Heart right ventricle (tissue), 16 donors: Measurements from ENCODE around the gene POLR2L. TPM values are rescaled to one million over a fixed set of nuclear protein-coding genes. Genes with fewer than 3 reads are reported as not detected.

Source experiments
- ATAC-seq, 8 donors: fragments of 200-7000 bp; cut with Tn5 transposase; one replicate each; pipeline ENCODE4 v1.9.1; 2020; ENCODE audit warnings: mild to moderate bottlenecking in 8 of 8, moderate library complexity in 8 of 8, moderate number of reproducible peaks in 1 of 8
- DNase-seq, 2 donors: peaks; one replicate each; pipeline ENCODE4 v3.0.0-alpha.2; 2020
- H3K27ac ChIP-seq, 10 donors: fragments of 200-600 bp; sonication (generic) in 2 of 10; one replicate each; pipeline versions ENCODE4 v1.5.0 to v1.8.0; 2020 to 2022; ENCODE audit warnings: mild to moderate bottlenecking in 3 of 10
- H3K27me3 ChIP-seq, 7 donors: fragments of 200-600 bp; one replicate each; pipeline ENCODE4 v1.8.0; 2021 to 2022; ENCODE audit warnings: mild to moderate bottlenecking in 2 of 7
- H3K36me3 ChIP-seq, 9 donors: fragments of 200-600 bp; sonication (generic) in 1 of 9; one replicate each; pipeline versions ENCODE4 v1.5.0 to v1.8.0; 2020 to 2022; ENCODE audit warnings: mild to moderate bottlenecking in 2 of 9
- H3K4me1 ChIP-seq, 9 donors: fragments of 200-600 bp; sonication (generic) in 1 of 9; one replicate each; pipeline versions ENCODE4 v1.5.0 to v1.8.0; 2020 to 2022; ENCODE audit warnings: mild to moderate bottlenecking in 4 of 9
- H3K4me3 ChIP-seq, 10 donors: fragments of 200-600 bp; sonication (generic) in 2 of 10; one replicate each; pipeline versions ENCODE4 v1.5.0 to v1.8.0; 2020 to 2022; ENCODE audit warnings: mild to moderate bottlenecking in 7 of 10, moderate library complexity in 2 of 10
- H3K9me3 ChIP-seq, 11 donors: fragments of 200-600 bp in 10 of 11; sonication (generic) in 2 of 11; one replicate each; pipeline versions ENCODE4 v1.5.0 to v1.8.0; 2013 to 2022; ENCODE audit warnings: mild to moderate bottlenecking in 2 of 11, control low read depth in 1 of 11, moderate library complexity in 1 of 11
- CTCF ChIP-seq, 9 donors: fragments of 200-600 bp; sonication (generic) in 2 of 9; IDR thresholded peaks; one replicate each; pipeline versions ENCODE4 v1.5.0 to v1.8.0; 2021 to 2022; ENCODE audit warnings: antibody characterized with exemption in 9 of 9, mild to moderate bottlenecking in 5 of 9, moderate library complexity in 1 of 9
- WGBS, 2 donors: extraction: QIAGEN DNeasy Blood & Tissue Kit; methylation state at CpG; one replicate each; pipeline ENCODE4 v1.1.7; 2013; ENCODE audit warnings: inconsistent platforms in 1 of 2; 5-methylcytosine and 5-hydroxymethylcytosine counted together
- intact Hi-C, 10 donors: fragments of 100-400 bp; cut with DNase I; formaldehyde crosslinking; loops; one replicate each; pipeline versions ENCODE4 v1.11.1 to v1.14.2; 2022
- polyA plus RNA-seq, 2 donors: library from polyadenylated mRNA; stranded (reverse); fragments of 200-250 nt; gene quantifications; one replicate each; pipeline ENCODE4 v1.2.3, GENCODE V29; 2013
- total RNA-seq, 10 donors: library from RNA; stranded (reverse); fragmentation: NEBNext Ultra II Directional in 3 of 10; extraction: Animal tissue kit (Norgen Biotek cat#: 25700) in 3 of 10; gene quantifications; one replicate each; pipeline versions ENCODE4 v1.2.1 to v1.2.4, GENCODE V29; 2021 to 2023
- donor health status: Arrhythmogenic right ventricular cardiomyopathy.
- donor health status: ischemic (EF 13 %, LVEDD 7.1; RV severe dilation, severe dysfunction).
- donor health status: healthy with polysubstance abuse.
- donor health status: DM: no; HTN: yes; CAD: no.
- donor health status: DM: no; HTN: no; CAD: no.
- donor health status: ischemic (EF 25% LVEDD 6.9; RV normal size, moderate dysfunction).
- donor health status: ischemic (EF 25% LVEDD 5.7; RV mildly dilated, moderate dysfunction).
- donor health status: healthy.
- donor health status: DM: yes; HTN: yes; CAD: no.
- donor health status: Ischemic cardiomyopathy.
- donor health status: ischemic (EF 35%, LVEDD 5.7; RV mildly dilated, moderate dysfunction).
- donor health status: nonischemic (EF 11% LVEDD 7.7; RV severe dilation, severe dysfunction).
- donor health status: DM: yes; HTN: yes; CAD: no.
- donor health status: PGD.
- donor health status: ischemic (EF 29% LVEDD 5.4; RV normal size, mild dysfunction).
- donor health status: nonischemic (EF 23%, LVEDD 6.1; RV moderate dilation, normal function).

The POLR2L gene
- total and polyA plus RNA-seq, 12 donors, result 148 to 279 (median 234) TPM

- TF ChIP-seq CTCF (IDR thresholded peaks at IDR 0.05), result peak; percentile 77 to 96 (median 87)
- peaks cover 0 to 14% (median 0%) of the 10 kb centered on the region in 9 donors for H3K36me3 ChIP-seq
- H3K9me3 ChIP-seq, result no peaks in the 10 kb centered on the region
- peaks cover 34 to 90% (median 61%) of the 10 kb centered on the region in 9 donors for H3K4me1 ChIP-seq
- no peak overlapping the region for H3K27ac ChIP-seq
- DNase-seq (peak in 1 of 2 donors; percentile 63), ATAC-seq (peak in 1 of 8 donors; percentile 6)
- WGBS, 2 donors, result 33 to 38% methylated on average over 13 to 14 of the region's 14 CpGs
- peak overlapping the region in 1 of 10 donors; percentile 12 for H3K4me3 ChIP-seq
- intact Hi-C loops, result loop anchor here in 8 of 10 donors (1.0 to 5.0 kb wide), 6 partner anchors 59 to 204 kb away; partner anchors contain the start of genes AP2A2 (in 1 of the 8) and CHID1 (in 1 of the 8)
- peaks cover 0 to 28% (median 0%) of the 10 kb centered on the region in 7 donors for H3K27me3 ChIP-seq
These were observed 6.1 kb upstream of the POLR2L start for GRCh38 chr11:848380-848931.

- no peak overlapping the region for H3K27ac ChIP-seq
- DNase-seq (no peak), ATAC-seq (no peak)
- peaks cover 0 to 28% (median 0%) of the 10 kb centered on the region in 7 donors for H3K27me3 ChIP-seq
- no peak overlapping the region for H3K4me3 ChIP-seq
- no peaks in the 10 kb centered on the region for H3K9me3 ChIP-seq
- peaks cover 0 to 14% (median 0%) of the 10 kb centered on the region in 9 donors for H3K36me3 ChIP-seq
- peaks cover 34 to 88% (median 65%) of the 10 kb centered on the region in 9 donors for H3K4me1 ChIP-seq
- intact Hi-C loops, result loop anchor here in 8 of 10 donors (1.0 to 5.0 kb wide), 6 partner anchors 59 to 204 kb away; partner anchors contain the start of genes AP2A2 (in 1 of the 8) and CHID1 (in 1 of the 8)
- WGBS, 2 donors, result 82 to 85% methylated on average over 18 of the region's 18 CpGs
- no peak for TF ChIP-seq CTCF (IDR thresholded peaks at IDR 0.05)
These were observed 5.5 kb upstream of the POLR2L start for GRCh38 chr11:847876-848275.

GRCh38 chr11:846496-847098 is 4.3 kb upstream of the POLR2L start:
- Histone ChIP-seq H3K9me3 (no peaks in the 10 kb centered on the region), H3K27me3 (peaks cover 0 to 28% (median 0%) of the 10 kb centered on the region in 7 donors), H3K4me1 (peaks cover 35 to 79% (median 68%) of the 10 kb centered on the region in 9 donors), H3K4me3 (no peak overlapping the region), H3K36me3 (peaks cover 0 to 14% (median 0%) of the 10 kb centered on the region in 9 donors), H3K27ac (peak overlapping the region in 7 of 10 donors; percentile 94 to 100 (median 99))
- ATAC-seq, result no peak
- intact Hi-C loops, result loop anchor here in 6 of 10 donors (5.0 kb wide), 4 partner anchors 61 to 206 kb away; partner anchors contain the start of genes AP2A2 (in 1 of the 6) and CHID1 (in 1 of the 6)
- 72 to 78% methylated on average over 11 of the region's 11 CpGs for WGBS, 2 donors
- no peak for TF ChIP-seq CTCF (IDR thresholded peaks at IDR 0.05)
- DNase-seq, result no peak

- peaks cover 0 to 16% (median 0%) of the 10 kb centered on the region in 9 donors for H3K36me3 ChIP-seq
- H3K4me1 ChIP-seq, result peaks cover 39 to 81% (median 72%) of the 10 kb centered on the region in 9 donors
- no peak overlapping the region for H3K4me3 ChIP-seq
- TF ChIP-seq CTCF (IDR thresholded peaks at IDR 0.05), result no peak
- 53 to 59% methylated on average over 8 of the region's 8 CpGs for WGBS, 2 donors
- H3K27me3 ChIP-seq, result peaks cover 0 to 28% (median 0%) of the 10 kb centered on the region in 7 donors
- intact Hi-C loops, result loop anchor here in 6 of 10 donors (2.0 to 5.0 kb wide), 5 partner anchors 61 to 206 kb away; partner anchors contain the start of genes AP2A2 (in 1 of the 6) and CHID1 (in 1 of the 6)
- DNase-seq (no peak), ATAC-seq (no peak)
- no peaks in the 10 kb centered on the region for H3K9me3 ChIP-seq
- peak overlapping the region in 9 of 10 donors; percentile 94 to 100 (median 98) for H3K27ac ChIP-seq
These were observed 3.7 kb upstream of the POLR2L start for GRCh38 chr11:845872-846495.
